Mucosa of rectum (tissue), 2 donors: ENCODE results near the gene PACRG.
A peak's percentile ranks its signal among the peaks of the same experiment; 100 is the strongest.
"Not testable (repeated sequence)": the region's sequence is repeated elsewhere in the genome, so short reads cannot be mapped to it uniquely, and the experiment has no call there.

Experiments
- H3K27ac ChIP-seq, 2 donors: one replicate each; pipeline ENCODE4 v1.7.0; 2013; ENCODE audit warnings: inconsistent platforms in 2 of 2, low read depth in 2 of 2, low read length in 2 of 2
- H3K27me3 ChIP-seq, 2 donors: one replicate each; pipeline ENCODE4 v1.7.0; 2013; ENCODE audit warnings: low read length in 2 of 2; ENCODE audit not compliant: control insufficient read depth in 2 of 2, insufficient read depth in 2 of 2
- H3K36me3 ChIP-seq, 2 donors: one replicate each; pipeline ENCODE4 v1.7.0; 2013; ENCODE audit warnings: low read length in 2 of 2; ENCODE audit not compliant: control insufficient read depth in 2 of 2, insufficient read depth in 2 of 2
- H3K4me1 ChIP-seq, 2 donors: one replicate each; pipeline ENCODE4 v1.7.0; 2013; ENCODE audit warnings: low read length in 2 of 2, mild to moderate bottlenecking in 1 of 2; ENCODE audit not compliant: control insufficient read depth in 2 of 2, insufficient read depth in 2 of 2
- H3K4me3 ChIP-seq, 2 donors: one replicate each; pipeline ENCODE4 v1.7.0; 2013; ENCODE audit warnings: low read length in 2 of 2
- H3K9ac ChIP-seq, 2 donors: one replicate each; pipeline ENCODE4 v1.7.0; 2013; ENCODE audit warnings: low read length in 2 of 2, low read depth in 1 of 2, mild to moderate bottlenecking in 1 of 2
- H3K9me3 ChIP-seq, 2 donors: one replicate each; pipeline ENCODE4 v1.7.0; 2013; ENCODE audit warnings: low read length in 2 of 2; ENCODE audit not compliant: control insufficient read depth in 2 of 2
- donor health status: healthy.
- donor health status: Normal muscosa, but diverticular disease.

The PACRG gene

GRCh38 chr6:163313981-163314380 is 586.2 kb downstream of the PACRG start:
- Histone ChIP-seq H3K27ac (peak overlapping the region in 1 of 2 donors; percentile 21), H3K9me3 (no peaks in the 10 kb centered on the region), H3K4me1 (no peaks in the 10 kb centered on the region), H3K36me3 (no peaks in the 10 kb centered on the region), H3K9ac (no peak overlapping the region), H3K4me3 (no peak overlapping the region), H3K27me3 (no peaks in the 10 kb centered on the region)

DNA sequence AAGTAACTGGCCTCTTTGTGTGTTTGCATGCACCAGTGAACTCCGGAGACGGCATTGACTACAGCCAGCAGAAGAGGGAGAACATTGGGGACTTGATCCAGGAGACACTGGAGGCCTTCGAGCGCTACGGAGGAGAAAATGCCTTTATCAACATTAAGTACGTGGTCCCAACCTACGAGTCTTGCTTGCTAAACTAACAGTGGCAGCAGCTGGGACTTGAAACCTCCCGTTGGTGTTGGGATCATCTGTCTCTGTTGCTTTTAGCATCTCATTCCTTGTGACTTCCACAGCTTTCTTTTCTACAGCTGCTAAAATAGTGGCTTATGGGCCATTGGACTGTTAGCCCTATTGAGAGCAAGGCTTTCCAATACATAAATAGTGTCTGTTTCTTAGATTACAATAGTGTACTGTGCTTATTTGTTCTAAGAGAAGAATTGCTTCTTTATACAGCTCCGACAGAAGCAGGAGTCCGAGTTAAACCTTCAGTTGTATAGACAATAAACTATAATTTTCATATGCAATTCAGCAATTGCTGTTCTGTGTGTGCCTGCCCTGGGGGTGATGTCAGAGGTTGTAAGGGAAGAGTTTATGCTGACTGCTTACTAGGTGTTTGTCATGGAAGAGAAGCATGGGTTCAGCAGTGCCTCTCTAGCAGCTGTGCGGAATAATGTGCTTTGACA is 587.2 kb downstream of the PACRG start:
- Histone ChIP-seq H3K36me3 (no peaks in the 10 kb centered on the region), H3K4me3 (no peak overlapping the region), H3K9me3 (no peaks in the 10 kb centered on the region), H3K27ac (no peak overlapping the region), H3K9ac (no peak overlapping the region), H3K27me3 (no peaks in the 10 kb centered on the region), H3K4me1 (no peaks in the 10 kb centered on the region)

DNA sequence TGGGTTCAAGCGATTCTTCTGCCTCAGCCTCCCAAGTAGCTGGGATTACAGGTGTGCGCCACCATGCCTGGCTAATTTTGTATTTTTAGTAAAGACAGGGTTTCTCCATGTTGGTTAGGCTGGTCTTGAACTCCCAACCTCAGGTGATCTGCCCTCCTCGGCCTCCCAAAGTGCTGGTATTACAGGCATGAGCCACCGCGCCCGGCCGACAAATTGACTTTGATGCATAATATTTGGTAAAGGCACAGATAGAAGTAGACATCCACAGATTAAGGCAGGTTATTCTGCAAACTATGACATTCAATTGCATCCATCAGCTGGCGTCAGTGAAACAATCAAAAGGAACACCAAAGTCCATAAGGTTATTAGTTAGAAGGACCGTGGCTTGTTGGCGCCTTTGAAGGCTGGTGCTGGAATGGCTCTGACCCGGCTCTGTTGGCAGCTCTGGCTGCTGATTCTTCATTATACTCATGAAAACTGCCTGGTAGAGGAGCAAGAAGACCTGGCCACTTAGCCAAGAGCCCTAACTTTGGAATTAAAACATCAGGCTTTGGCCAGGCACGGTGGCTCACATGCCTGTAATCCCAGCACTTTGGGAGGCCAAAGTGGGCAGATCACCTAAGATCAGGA is 589.2 kb downstream of the PACRG start:
- H3K27me3 ChIP-seq, H3K9ac ChIP-seq, H3K4me1 ChIP-seq, H3K36me3 ChIP-seq, H3K27ac ChIP-seq, H3K4me3 ChIP-seq, H3K9me3 ChIP-seq: not testable (repeated sequence)

DNA sequence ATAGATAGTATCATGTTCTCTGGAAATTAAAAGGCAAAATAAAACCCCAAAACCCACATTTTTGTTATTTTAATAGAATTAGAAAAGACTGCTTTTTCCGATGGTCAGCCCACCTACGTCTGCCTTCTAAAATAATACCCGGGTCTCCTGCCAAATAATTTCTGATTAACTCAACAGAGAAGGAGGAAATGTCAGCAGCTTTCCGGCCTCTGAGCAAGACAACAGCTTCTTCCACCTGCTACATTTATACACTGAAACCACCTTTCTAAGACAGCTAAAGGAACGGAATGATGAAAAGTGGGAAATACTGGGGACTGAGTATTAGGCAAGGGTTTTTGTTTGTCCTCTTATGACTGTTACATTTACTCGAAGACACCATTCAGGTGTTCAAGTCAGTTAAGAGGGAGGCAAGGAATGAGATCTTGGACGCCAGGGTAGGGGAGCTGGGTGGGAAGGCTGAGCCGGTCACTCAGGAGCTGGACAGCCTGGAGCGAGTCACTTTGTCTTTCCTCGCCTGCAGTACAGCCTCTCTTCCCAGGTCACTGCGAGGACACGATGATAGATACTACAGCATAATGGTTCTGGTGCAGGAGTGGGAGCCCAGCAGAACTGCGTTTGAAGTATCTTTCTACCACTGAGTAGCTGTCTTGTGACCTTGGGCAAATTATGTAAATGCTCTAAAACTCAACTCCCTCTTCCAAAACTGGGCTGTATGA is 590.5 kb downstream of the PACRG start:
- Histone ChIP-seq H3K4me1 (no peaks in the 10 kb centered on the region), H3K36me3 (no peaks in the 10 kb centered on the region), H3K9ac (no peak overlapping the region), H3K27ac (no peak overlapping the region), H3K27me3 (no peaks in the 10 kb centered on the region), H3K4me3 (no peak overlapping the region), H3K9me3 (no peaks in the 10 kb centered on the region)

DNA sequence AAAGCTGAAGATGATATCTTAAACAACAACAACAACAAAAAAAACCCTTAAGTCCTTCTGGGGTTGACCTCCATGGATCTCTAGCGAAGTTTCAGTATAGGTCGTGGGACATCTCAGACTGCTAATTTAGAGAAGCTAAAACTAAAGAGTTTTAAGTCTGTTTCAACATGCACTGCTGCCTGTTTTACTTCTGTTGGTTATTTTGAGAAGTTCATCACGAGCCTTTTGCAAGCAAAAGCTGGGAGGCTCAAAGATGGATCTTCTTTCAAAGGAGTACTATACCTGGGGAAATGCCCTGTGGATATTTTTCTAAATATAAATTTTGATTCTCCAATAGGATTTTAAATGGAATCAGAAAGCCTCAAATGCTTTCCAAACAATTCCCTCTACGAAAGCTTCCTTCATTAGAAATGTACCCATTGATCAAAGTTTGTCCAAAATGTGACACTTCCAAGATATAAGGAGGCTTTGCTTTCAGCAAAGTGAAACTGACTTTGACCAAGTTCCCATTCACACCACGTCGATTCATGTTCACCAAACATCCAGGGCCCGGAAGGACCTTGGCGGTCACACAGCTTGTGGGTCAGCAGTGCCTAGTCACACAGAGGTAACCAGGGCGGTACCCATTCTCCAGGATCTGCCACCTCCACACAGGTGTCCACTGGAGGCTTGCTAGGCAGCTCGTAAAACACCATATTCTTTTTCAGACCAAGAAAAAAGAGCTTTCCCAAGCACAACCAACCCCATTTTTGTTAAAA is 592.0 kb downstream of the PACRG start:
- H3K4me1 ChIP-seq, result no peaks in the 10 kb centered on the region
- H3K9ac ChIP-seq, result no peak overlapping the region
- H3K9me3 ChIP-seq, result no peaks in the 10 kb centered on the region
- no peaks in the 10 kb centered on the region for H3K36me3 ChIP-seq
- no peak overlapping the region for H3K27ac ChIP-seq
- H3K27me3 ChIP-seq, result no peaks in the 10 kb centered on the region
- no peak overlapping the region for H3K4me3 ChIP-seq

GRCh38 chr6:163320402-163320801 is 592.6 kb downstream of the PACRG start:
- H3K4me1 ChIP-seq, result no peaks in the 10 kb centered on the region
- H3K9ac ChIP-seq, result no peak overlapping the region

GRCh38 chr6:163320804-163321203 is 593.0 kb downstream of the PACRG start:
- Histone ChIP-seq H3K4me3 (no peak overlapping the region), H3K9ac (no peak overlapping the region), H3K36me3 (no peaks in the 10 kb centered on the region), H3K4me1 (no peaks in the 10 kb centered on the region), H3K27me3 (no peaks in the 10 kb centered on the region), H3K9me3 (no peaks in the 10 kb centered on the region), H3K27ac (no peak overlapping the region)

More at GRCh38 chr6:163320402-163320801, 592.6 kb downstream of the PACRG start:
- Histone ChIP-seq H3K4me3 (no peak overlapping the region), H3K27me3 (no peaks in the 10 kb centered on the region), H3K27ac (no peak overlapping the region), H3K9me3 (no peaks in the 10 kb centered on the region), H3K36me3 (no peaks in the 10 kb centered on the region)

- no peaks in the 10 kb centered on the region for H3K4me1 ChIP-seq
- H3K27me3 ChIP-seq, result no peaks in the 10 kb centered on the region
- no peaks in the 10 kb centered on the region for H3K9me3 ChIP-seq
- H3K4me3 ChIP-seq, result no peak overlapping the region
- H3K27ac ChIP-seq, result no peak overlapping the region
- H3K36me3 ChIP-seq, result no peaks in the 10 kb centered on the region
- H3K9ac ChIP-seq, result no peak overlapping the region
These were observed 593.9 kb downstream of the PACRG start for GRCh38 chr6:163321717-163322116.

DNA sequence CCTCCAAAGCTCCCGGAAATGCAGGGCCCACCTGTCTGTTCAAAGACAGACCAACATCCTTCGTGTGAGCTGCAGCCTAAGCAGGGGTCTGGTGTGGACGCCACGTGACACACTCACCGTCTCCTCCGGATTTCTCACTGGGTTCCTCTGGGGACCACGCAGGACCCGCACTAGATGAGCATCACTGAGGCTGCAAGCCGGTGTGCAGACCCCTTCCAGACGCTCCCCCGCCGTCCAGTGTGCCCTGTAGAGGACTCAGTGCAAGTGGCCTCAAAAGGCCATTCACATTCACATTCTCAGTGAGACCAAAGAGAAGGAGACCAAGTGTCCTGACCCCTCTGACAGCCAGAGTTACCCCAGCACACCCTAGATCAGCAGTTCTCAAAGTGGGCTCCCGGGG is 595.5 kb downstream of the PACRG start:
- no peaks in the 10 kb centered on the region for H3K27me3 ChIP-seq
- H3K4me1 ChIP-seq, result no peaks in the 10 kb centered on the region
- H3K36me3 ChIP-seq, result no peaks in the 10 kb centered on the region
- no peak overlapping the region for H3K4me3 ChIP-seq
- no peak overlapping the region for H3K27ac ChIP-seq
- H3K9ac ChIP-seq, result no peak overlapping the region
- H3K9me3 ChIP-seq, result no peaks in the 10 kb centered on the region

DNA sequence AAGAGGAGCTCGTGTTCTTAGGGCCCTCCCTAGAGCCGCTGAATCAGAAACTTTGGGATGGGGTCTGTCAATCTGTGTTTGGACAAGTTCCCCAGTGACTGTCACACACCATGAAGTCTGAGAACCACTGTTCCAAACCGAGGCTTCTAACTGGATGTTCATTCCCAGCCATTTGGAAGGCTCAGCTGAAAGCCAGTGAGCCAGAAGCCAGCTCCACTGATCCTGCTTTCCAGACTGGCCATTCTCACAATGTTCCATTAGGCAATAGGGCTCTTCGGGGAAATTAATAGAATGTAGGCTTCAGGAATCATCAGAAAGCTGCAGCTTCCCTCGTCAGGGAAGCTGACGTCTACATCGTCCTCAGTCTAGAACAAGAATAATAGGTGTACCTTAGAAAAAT is 595.9 kb downstream of the PACRG start:
- Histone ChIP-seq H3K27ac (no peak overlapping the region), H3K4me3 (no peak overlapping the region), H3K36me3 (no peaks in the 10 kb centered on the region), H3K4me1 (no peaks in the 10 kb centered on the region), H3K27me3 (no peaks in the 10 kb centered on the region), H3K9ac (no peak overlapping the region), H3K9me3 (no peaks in the 10 kb centered on the region)
